Spleen (tissue), 7 donors: Measurements from ENCODE around the gene PAGR1.
A peak's percentile ranks its signal among the peaks of the same experiment; 100 is the strongest.

Experiments used
- CTCF ChIP-seq, 11 experiments: fragments of 200-600 bp in 7 of 11; fragments of 450-650 bp in 4 of 11; sonication (generic) in 4 of 11; IDR thresholded peaks in 8 of 11; conservative IDR thresholded peaks in 3 of 11; 1 replicate in 7 of 11; 2 replicates in 4 of 11; pipeline versions ENCODE4 v1.4.0 to v1.8.0; 2016 to 2021; ENCODE audit warnings: antibody characterized with exemption in 11 of 11, inconsistent platforms in 4 of 11, mild to moderate bottlenecking in 1 of 11
- POLR2AphosphoS5 ChIP-seq, 3 donors: sonication (generic); formaldehyde crosslinking; IDR thresholded peaks; one replicate each; pipeline ENCODE4 v1.5.1; 2017; ENCODE audit warnings: antibody characterized with exemption in 3 of 3
- donor health status: DM: no; HTN: no; CAD: no; lungs with moderate emphysema.
- donor health status: DM: no; HTN: no; CAD: no.
- donor health status: DM: no; HTN: no; CAD: no.

DNA sequence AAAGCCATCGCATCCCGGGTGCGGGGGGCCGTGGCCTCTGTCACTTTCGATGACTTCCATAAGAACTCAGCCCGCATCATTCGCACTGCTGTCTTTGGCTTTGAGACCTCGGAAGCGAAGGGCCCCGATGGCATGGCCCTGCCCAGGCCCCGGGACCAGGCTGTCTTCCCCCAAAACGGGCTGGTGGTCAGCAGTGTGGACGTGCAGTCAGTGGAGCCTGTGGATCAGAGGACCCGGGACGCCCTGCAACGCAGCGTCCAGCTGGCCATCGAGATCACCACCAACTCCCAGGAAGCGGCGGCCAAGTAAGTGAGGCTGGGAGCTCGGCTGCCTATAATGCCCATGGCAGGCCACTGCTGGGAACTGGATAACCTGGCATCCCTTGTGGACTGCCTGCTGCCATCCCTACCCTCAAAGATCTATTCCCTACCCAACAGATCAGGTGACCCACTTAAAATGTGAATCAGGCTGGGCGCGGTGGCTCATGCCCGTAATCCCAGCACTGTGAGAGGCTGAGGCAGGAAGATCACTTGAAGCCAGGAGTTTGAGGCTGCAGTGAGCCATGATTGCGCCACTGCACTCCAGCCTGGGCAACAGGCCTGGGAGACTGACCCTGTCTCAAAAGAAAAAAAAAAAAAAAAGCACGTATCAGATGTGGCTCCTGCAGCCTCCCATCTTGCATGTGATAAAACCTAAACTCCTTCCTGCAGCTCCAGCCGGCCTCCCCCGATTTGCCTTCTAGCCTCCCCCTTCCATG, 28.8 kb downstream of the PAGR1 start:
- no peak for TF ChIP-seq CTCF (IDR thresholded peaks at IDR 0.05 in 8 of 11, conservative IDR thresholded peaks at IDR 0.05 in 3 of 11)
- TF ChIP-seq POLR2AphosphoS5 (IDR thresholded peaks at IDR 0.05): peak in 1 of 3 donors; percentile 61
